GM19455 (cell line): ENCODE results near the gene APCDD1.
A peak's percentile ranks its signal among the peaks of the same experiment; 100 is the strongest.
"Not testable (repeated sequence)": the region's sequence is repeated elsewhere in the genome, so short reads cannot be mapped to it uniquely, and the experiment has no call there.

ENCODE experiments used
- ATAC-seq: cut with Tn5 transposase; IDR thresholded peaks from one replicate; pipeline ENCODE4 v1.9.1; 2021; ENCODE audit not compliant: unreplicated experiment

APCDD1 gene

GRCh38 chr18:10461989-10462388 lies 7.6 kb downstream of the APCDD1 start:
- ATAC-seq = no peak

DNA sequence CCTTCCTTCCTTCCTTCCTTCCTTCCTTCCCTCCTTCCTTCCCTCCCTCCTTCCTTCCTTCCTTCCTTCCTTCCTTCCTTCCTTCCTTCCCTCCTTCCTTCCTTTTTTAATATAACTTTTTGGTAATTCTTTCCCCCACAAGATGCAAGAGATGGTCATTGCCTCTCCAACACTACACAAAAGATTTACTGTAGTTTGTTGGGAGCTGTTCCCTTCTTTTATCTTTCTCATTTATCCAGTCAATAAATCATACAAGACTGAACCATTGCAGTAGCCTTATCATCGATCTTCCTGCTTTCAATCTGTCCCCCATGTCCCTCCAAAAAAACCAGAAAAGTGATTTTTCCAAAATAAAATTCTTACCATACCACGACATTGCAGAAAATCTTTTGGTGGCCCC lies 8.2 kb downstream of the APCDD1 start:
- ATAC-seq = no peak

DNA sequence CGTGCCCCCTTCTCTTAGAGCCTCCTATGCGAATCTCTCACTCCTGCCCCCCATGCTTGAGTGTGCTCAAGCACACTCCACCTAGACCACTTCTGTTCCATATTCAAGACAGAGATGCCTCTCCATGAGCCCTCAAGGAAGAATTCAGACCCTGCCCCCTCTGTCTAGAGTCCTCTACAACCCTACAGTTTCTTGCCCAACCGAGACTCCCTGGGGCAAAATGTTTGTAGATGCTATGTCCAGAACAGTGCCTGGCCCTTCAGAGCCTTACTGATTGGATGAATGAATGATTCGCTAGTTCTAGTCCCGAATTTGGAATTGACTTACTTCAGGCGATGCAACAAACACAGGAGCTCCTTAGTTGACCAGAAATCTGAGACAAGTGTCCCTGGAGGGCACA lies 8.7 kb downstream of the APCDD1 start:
- ATAC-seq = no peak

DNA sequence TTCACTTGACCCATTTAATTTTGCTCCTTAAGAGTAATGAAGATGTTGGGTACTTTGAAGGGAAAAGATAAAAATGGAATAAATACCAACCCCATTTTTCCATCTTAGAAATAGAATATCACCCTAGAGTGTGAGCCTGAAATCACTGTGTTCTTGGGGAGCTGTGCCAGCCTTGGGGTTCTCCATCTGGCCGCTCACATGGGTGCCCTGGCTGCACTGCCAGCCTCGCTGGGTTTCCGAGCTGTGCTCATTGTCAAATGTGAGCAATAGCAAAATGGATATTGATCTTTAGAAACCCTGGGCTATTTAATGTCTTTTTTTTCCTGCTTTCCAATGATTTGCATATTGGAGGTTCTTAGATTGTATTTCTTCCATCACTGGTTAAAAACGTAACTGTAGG lies 9.3 kb downstream of the APCDD1 start:
- no peak for ATAC-seq

- ATAC-seq = not testable (repeated sequence)
These were observed 9.8 kb downstream of the APCDD1 start for GRCh38 chr18:10464161-10464648.

GRCh38 chr18:10465174-10465939 lies 10.9 kb downstream of the APCDD1 start:
- ATAC-seq = no peak

DNA sequence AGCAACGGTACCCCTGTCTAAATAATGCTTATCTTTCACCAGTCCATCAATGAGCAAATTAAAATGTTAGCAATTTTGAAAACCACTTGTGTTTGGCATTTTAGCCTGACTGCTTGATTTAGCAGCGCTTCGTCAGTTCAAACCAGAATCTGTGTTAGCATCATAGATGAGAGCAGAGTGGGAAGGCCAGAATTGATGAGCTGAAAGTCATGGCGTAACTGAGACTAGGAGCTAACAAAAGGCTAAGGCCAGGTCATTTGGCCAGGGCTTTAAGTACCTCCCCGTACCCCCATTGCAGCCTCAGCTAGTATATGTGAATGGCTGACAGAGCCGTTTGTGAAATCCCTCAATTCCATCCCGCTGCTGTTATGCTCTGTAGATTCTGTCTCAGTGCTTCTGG lies 16.0 kb downstream of the APCDD1 start:
- no peak for ATAC-seq

GRCh38 chr18:10471574-10471973 lies 17.1 kb downstream of the APCDD1 start:
- ATAC-seq = no peak

- no peak for ATAC-seq
These were observed 18.7 kb downstream of the APCDD1 start for GRCh38 chr18:10473132-10473531.

DNA sequence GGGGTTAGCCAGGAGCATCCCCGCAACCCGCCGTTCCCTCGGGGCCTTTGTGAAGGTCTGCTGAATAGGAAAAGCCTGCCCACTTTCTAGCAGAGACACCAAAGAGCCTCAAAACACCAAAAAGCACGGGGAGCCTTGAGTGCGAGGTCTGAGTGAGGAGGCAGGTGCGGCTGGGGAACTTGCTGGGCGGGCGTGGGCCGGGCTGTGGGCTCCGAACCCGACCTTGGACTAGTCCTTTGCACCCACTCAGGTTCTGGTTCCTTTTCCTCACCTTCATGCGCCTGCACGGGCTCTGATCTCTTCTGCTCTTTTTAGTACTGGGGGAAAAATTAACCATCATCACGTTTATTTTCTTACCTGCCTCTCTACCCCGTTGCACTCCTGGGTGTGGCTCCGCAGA lies 19.9 kb downstream of the APCDD1 start:
- ATAC-seq = no peak

DNA sequence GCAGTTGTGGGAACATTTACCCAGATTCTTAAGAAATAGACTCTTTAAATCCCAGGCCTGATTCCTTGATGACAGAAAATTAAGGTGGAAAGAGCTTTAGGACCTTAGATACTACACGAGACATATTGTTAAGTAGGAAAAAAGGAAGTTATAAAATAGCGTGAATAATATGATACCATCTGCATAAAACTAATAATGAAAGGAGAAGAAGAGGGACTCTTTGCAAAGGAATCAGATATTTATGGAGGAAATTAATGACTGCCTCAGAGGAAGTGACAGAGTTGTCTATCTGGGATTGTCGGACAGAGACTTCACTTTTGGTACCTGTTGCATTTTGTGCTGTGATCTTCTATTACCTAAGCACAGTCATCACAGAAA lies 20.8 kb downstream of the APCDD1 start:
- ATAC-seq = no peak

DNA sequence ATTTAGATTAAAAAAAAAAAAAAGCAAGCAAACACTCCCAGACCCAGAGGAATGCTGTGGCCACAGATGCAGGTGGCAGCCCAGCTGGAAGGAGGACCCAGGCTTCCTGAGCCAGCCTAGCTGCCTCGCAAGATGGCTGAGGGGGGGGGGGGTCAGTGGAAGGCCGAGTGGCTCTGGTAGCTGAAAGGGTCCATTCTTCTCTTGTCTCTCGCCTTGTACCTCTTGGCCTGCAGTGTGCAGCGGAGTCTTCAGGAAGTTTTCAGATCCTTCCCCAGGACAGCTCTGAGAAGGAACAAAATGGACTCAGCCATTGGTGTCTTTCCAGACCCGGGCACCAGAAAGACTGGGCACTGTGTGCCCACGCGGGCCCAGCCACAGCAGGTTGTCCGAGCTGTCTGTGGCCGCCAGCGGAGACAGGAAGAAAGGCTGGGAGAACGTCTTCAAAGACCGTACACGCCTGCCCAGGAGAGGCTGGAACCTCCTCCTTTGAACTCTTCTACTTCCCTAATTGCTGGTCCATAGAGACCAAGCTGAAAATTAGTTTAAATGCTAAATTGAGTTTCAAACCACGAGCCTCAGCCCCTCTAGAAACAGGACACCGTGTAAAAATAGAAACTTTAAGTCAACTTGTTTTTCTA lies 21.3 kb downstream of the APCDD1 start:
- ATAC-seq = no peak

- ATAC-seq = no peak
These were observed 21.9 kb downstream of the APCDD1 start for GRCh38 chr18:10476338-10476791.

DNA sequence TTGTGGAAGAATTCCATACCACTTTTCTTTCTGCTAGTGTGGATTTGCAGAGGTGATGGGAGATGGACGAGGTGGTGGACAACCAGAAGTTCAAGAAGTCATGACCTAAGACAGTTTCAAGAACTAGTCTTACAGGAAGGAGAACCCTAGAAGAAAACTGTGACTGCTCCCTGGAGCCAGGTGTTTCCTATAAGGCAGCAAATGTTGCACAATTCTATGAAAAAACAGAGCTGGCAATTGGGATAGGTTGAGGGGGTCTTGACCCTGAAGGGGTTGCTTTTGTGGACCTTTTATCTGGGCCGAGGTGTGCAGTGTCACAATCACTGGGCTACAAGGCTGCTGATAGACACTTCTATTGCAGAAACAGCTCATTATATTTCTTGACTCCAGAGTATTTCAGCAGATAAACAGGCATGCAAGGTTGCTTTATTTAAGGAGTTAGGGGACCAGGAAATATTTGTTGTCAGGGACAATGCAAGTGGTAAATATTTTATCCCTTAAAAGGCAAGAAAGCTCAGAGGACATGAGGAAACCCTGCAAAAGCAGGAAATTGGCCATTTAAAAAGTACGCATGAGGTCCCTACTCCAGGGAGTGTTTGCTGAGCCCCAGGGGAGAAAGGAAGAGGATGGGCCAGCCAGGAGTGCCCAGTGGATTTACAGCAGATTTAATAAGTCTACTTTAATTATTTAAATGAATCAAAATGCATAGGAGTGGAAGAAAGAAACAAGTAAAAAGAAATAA lies 22.9 kb downstream of the APCDD1 start:
- ATAC-seq = no peak

DNA sequence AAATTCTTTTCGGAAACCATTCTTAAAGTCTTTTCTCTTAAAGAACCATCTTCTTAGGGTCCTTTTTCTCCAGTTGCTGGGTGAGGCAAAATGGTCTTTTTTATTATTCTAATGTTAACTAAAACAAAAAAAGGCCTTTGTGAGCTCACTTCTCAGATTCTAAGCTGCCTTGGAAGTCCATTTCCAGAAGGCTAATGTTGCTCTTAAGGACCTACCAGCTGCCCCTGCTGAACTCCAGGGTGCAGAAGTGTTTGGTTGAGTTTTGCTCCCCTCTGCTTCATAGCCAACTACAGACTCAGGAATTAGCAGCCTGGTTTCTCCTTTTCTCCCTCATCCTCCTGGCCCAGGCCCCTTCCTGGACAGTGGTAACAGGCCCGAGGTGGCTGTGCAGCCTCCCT lies 23.4 kb downstream of the APCDD1 start:
- no peak for ATAC-seq

DNA sequence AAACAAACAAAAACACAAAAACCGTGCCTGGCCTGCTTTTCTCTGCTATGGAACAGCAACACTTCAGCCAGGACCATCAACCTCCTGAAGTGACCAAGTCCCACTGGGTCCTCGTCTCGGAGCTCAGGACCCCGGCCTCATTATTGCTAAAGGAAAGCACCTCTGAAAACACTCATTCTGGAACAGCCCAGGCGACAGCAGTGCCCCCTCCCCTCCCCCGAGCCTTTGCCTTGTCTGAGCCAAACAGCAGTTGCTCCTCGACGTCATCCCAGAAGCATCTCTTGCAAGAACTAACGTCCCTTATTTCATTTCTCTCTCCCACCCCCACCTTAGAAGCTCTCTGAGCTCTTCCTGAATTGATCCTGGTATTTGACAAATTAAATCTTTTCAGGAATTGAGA lies 27.4 kb downstream of the APCDD1 start:
- no peak for ATAC-seq

GRCh38 chr18:10482363-10482984 lies 28.0 kb downstream of the APCDD1 start:
- ATAC-seq = no peak

DNA sequence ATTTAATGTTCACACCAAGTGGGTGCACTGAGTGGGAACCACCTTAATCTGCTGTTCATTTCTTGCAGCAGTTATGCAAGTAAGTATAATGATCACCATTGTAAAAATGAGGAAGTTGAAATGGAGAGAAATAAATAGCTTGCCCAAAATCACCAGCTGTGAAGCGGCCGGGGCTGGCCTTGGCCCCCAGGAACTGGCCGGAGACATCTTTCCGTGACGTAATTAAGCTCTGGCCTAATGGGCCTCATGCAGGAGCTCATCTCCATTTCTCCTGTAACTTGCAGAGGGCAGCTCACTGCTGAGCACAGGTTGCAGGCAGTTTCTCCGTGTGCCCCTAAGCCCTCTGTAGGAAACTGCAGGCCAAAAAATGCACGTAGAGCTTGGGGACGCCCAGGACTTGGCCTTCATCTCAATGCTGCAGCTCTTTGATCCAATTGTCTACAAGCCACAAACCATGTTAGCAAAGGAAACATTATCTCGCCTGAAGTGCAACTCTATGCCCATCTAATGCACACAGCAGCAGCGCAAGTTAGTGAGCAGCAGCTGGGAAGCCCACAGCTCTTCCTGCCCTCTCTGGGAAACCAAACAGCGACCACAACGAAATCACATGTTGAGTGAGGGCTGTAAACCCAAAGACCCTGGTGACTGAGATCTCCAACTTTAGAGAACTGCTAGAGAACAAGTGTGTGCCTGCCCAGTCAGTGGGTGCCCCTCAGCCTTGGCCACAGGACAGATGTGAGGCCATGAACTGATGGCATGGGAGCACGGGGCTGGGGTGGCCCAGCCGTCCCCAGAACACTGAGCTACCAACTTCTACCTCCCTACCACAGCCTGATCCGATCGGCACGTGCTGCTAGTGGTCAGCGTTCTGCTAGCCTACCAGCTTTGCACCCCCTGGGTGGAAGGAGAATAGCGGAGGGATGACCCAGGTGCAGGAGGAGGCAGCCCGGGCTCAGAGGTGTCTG lies 28.8 kb downstream of the APCDD1 start:
- peak; percentile 70 for ATAC-seq

DNA sequence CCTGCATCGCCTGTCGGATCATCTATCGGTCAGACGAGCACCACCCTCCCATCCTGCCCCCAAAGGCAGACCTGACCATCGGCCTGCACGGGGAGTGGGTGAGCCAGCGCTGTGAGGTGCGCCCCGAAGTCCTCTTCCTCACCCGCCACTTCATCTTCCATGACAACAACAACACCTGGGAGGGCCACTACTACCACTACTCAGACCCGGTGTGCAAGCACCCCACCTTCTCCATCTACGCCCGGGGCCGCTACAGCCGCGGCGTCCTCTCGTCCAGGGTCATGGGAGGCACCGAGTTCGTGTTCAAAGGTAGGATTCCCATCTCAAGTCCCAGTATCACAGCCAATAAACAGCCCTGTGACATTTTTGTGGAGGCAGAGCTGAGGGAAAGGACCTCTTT lies 31.0 kb downstream of the APCDD1 start:
- ATAC-seq = no peak

DNA sequence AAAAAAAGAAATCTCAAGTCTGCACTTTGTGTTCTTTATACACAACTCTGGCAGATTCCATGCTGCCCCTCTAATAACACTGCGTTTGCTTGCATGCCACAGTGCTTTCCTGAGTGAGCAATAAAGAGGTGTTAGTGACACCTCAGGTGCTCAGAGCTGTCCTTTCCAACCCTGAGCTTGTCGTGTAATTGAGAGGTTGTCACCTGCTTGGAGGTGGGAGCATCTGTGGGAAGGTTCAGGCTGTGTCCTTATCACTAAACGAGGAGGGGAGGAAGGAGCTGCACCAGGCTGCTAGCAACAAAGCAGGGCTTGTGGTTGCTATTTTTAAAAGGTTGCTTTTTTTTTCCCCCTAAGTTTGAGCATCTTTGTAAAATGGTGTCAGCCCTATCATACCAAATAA lies 31.9 kb downstream of the APCDD1 start:
- no peak for ATAC-seq
